HepG2 (cell line): ENCODE measurements around the gene KRTAP12-1. TPM values are rescaled to one million over a fixed set of nuclear protein-coding genes. Genes with fewer than 3 reads are reported as not detected.

Source experiments
- ATAC-seq: fragments of 200-7000 bp; cut with Tn5 transposase; 3 replicates; pipeline ENCODE4 v1.9.1; 2020; ENCODE audit warnings: mild to moderate bottlenecking, moderate library complexity
- BruUV-seq: library from RNA; stranded (reverse); fragments of 400-500 nt; replicated peaks from 2 replicates; lab custom pipeline; 2021; lab: Mats Ljungman, UMichigan
- CTCF ChIA-PET: fragments of 300-600 bp; formaldehyde crosslinking; extraction: SDS; loops from one replicate; lab custom pipeline; 2021; ENCODE audit warnings: low total read pairs, inconsistent platforms, low intra/inter-chr PET ratio; lab: Yijun Ruan, JAX
- POLR2A ChIA-PET: fragments of 350-600 bp; sonication (Branson Sonifier 250); formaldehyde crosslinking; loops from one replicate; lab custom pipeline; 2020; ENCODE audit warnings: antibody characterized with exemption, inconsistent platforms; lab: Yijun Ruan, JAX
- DNase-seq: peaks from one replicate; pipeline ENCODE4 v3.0.0-alpha.2; 2015; ENCODE audit warnings: low spot score
- FAIRE-seq: peaks from 3 replicates; lab custom pipeline; 2011; peaks lifted over from hg19 to GRCh38; lab: Jason Lieb, UNC
- H2AFZ ChIP-seq: one replicate; pipeline ENCODE4 v1.6.1; 2011; ENCODE audit warnings: low read length, inconsistent platforms
- H3K27ac ChIP-seq: fragments of 300-600 bp; 3 replicates; pipeline ENCODE4 v1.8.0; 2011; ENCODE audit warnings: mixed run types, mild to moderate bottlenecking, mixed read lengths, low read length, inconsistent platforms; ENCODE audit not compliant: insufficient read depth; ENCODE audit errors: extremely low read length
- H3K27me3 ChIP-seq, 2 experiments: fragments of 200-600 bp in 1 of 2; 2 replicates in 1 of 2; 3 replicates in 1 of 2; pipeline versions ENCODE4 v1.6.0 to v1.8.0; 2011; ENCODE audit warnings: low read length in 2 of 2, mild to moderate bottlenecking in 2 of 2, moderate library complexity in 2 of 2, inconsistent platforms in 1 of 2; ENCODE audit not compliant: insufficient read depth in 2 of 2, control insufficient read depth in 1 of 2
- H3K36me3 ChIP-seq, 2 experiments: fragments of 200-600 bp in 1 of 2; replicated peaks in 1 of 2; 2 replicates in 1 of 2; 3 replicates in 1 of 2; pipeline versions ENCODE4 v1.5.1 to v1.8.0; 2011; ENCODE audit warnings: low read length in 2 of 2, inconsistent platforms in 1 of 2; ENCODE audit not compliant: insufficient read depth in 2 of 2, control insufficient read depth in 1 of 2
- H3K4me1 ChIP-seq: 2 replicates; pipeline ENCODE4 v1.5.1; 2012; ENCODE audit warnings: low read length, inconsistent platforms; ENCODE audit not compliant: insufficient read depth
- H3K4me2 ChIP-seq: 2 replicates; pipeline ENCODE4 v1.6.0; 2011; ENCODE audit warnings: low read depth, low read length, inconsistent platforms
- H3K4me3 ChIP-seq, 3 experiments: fragments of 200-600 bp in 1 of 3; sonication (generic), shearing (Covaris generic) in 1 of 3; replicated peaks in 1 of 3; 2 replicates each; pipeline ENCODE4 v1.5.1; 2011 to 2016; ENCODE audit warnings: low read length in 3 of 3, inconsistent platforms in 2 of 3, low read depth in 2 of 3, mild to moderate bottlenecking in 2 of 3, control low read depth in 1 of 3, mixed read lengths in 1 of 3; ENCODE audit not compliant: insufficient read depth in 1 of 3
- H3K79me2 ChIP-seq: one replicate; pipeline ENCODE4 v1.6.1; 2011; ENCODE audit warnings: low read length, inconsistent platforms; ENCODE audit not compliant: insufficient read depth
- H3K9ac ChIP-seq: 2 replicates; pipeline ENCODE4 v1.6.0; 2011; ENCODE audit warnings: mild to moderate bottlenecking, low read depth, low read length, inconsistent platforms; ENCODE audit not compliant: insufficient read depth
- H3K9me3 ChIP-seq: 2 replicates; pipeline ENCODE4 v1.5.1; 2012; ENCODE audit warnings: mild to moderate bottlenecking, low read length
- H4K20me1 ChIP-seq: 2 replicates; pipeline ENCODE4 v1.6.0; 2011; ENCODE audit warnings: inconsistent platforms, mild to moderate bottlenecking, low read length, moderate library complexity; ENCODE audit not compliant: insufficient read depth
- IKZF4 ChIP-seq: sonication (generic); formaldehyde crosslinking; IDR thresholded peaks from 2 replicates; pipeline ENCODE4 v1.5.1; 2020; ENCODE audit warnings: borderline replicate concordance, mild to moderate bottlenecking, low read depth, missing genetic modification reagents; ENCODE audit errors: not compliant biosample characterization
- KAT8 ChIP-seq: IDR thresholded peaks from 2 replicates; pipeline ENCODE4 v1.6.1; 2016; ENCODE audit warnings: missing genetic modification reagents, missing compliant biosample characterization
- MAFG ChIP-seq: sonication (generic); formaldehyde crosslinking; IDR thresholded peaks from 2 replicates; pipeline ENCODE4 v1.5.1; 2020; ENCODE audit warnings: mild to moderate bottlenecking, missing genetic modification reagents
- MBNL3 ChIP-seq: fragments of 250-450 bp; sonication (Bioruptor Pico); conservative IDR thresholded peaks from 2 replicates; pipeline ENCODE4 v1.8.0; 2022; ENCODE audit warnings: mild to moderate bottlenecking, inconsistent platforms
- PTBP1 ChIP-seq: fragments of 200-400 bp; formaldehyde crosslinking; IDR thresholded peaks from 2 replicates; pipeline ENCODE4 v1.6.1; 2018; ENCODE audit warnings: low read length, low read depth; ENCODE audit not compliant: poor library complexity, severe bottlenecking
- TFDP1 ChIP-seq: IDR thresholded peaks from 2 replicates; pipeline ENCODE4 v1.6.1; 2016; ENCODE audit warnings: missing compliant biosample characterization, missing genetic modification reagents, borderline replicate concordance
- ZFP36L1 ChIP-seq: sonication (generic); formaldehyde crosslinking; IDR thresholded peaks from 2 replicates; pipeline ENCODE4 v1.8.0; 2022; ENCODE audit warnings: mild to moderate bottlenecking, missing genetic modification reagents, moderate library complexity
- ZFP37 ChIP-seq: sonication (generic); formaldehyde crosslinking; IDR thresholded peaks from 2 replicates; pipeline ENCODE4 v1.4.0; 2020; ENCODE audit warnings: missing genetic modification reagents, borderline replicate concordance
- ZNF24 ChIP-seq: fragments of 450-650 bp; IDR thresholded peaks from 2 replicates; pipeline ENCODE4 v1.6.1; 2017; ENCODE audit warnings: antibody characterized with exemption, mild to moderate bottlenecking
- ZNF275 ChIP-seq: sonication (generic); formaldehyde crosslinking; IDR thresholded peaks from 2 replicates; pipeline ENCODE4 v1.8.0; 2022; ENCODE audit warnings: missing genetic modification reagents, mild to moderate bottlenecking, inconsistent platforms, borderline replicate concordance
- ZNF335 ChIP-seq: sonication (generic); formaldehyde crosslinking; IDR thresholded peaks from 2 replicates; pipeline ENCODE4 v1.4.0; 2020; ENCODE audit warnings: missing genetic modification reagents
- ZNF556 ChIP-seq: sonication (generic); formaldehyde crosslinking; IDR thresholded peaks from 2 replicates; pipeline ENCODE4 v1.4.0; 2020; ENCODE audit warnings: mild to moderate bottlenecking, missing genetic modification reagents, borderline replicate concordance
- ZNF570 ChIP-seq: sonication (generic); formaldehyde crosslinking; IDR thresholded peaks from 2 replicates; pipeline ENCODE4 v1.4.0; 2020; ENCODE audit warnings: mild to moderate bottlenecking, missing genetic modification reagents, borderline replicate concordance
- ZNF709 ChIP-seq: sonication (generic); formaldehyde crosslinking; IDR thresholded peaks from 2 replicates; pipeline ENCODE4 v1.5.0; 2020; ENCODE audit warnings: mild to moderate bottlenecking, missing genetic modification reagents
- ZNF773 ChIP-seq: sonication (generic); formaldehyde crosslinking; IDR thresholded peaks from 2 replicates; pipeline ENCODE4 v1.4.0; 2020; ENCODE audit warnings: missing genetic modification reagents, borderline replicate concordance
- ZNF782 ChIP-seq: sonication (generic); formaldehyde crosslinking; IDR thresholded peaks from 2 replicates; pipeline ENCODE4 v1.4.0; 2020; ENCODE audit warnings: missing genetic modification reagents, mild to moderate bottlenecking, borderline replicate concordance
- ZSCAN22 ChIP-seq: sonication (generic); formaldehyde crosslinking; IDR thresholded peaks from 2 replicates; pipeline ENCODE4 v1.4.0; 2020; ENCODE audit warnings: mild to moderate bottlenecking, missing genetic modification reagents
- WGBS: methylation state at CpG from one replicate; pipeline ENCODE4 v1.1.6; 2017; ENCODE audit warnings: low lambda C conversion rate; 5-methylcytosine and 5-hydroxymethylcytosine counted together
- in situ Hi-C: cut with HindIII; loops from 2 replicates; pipeline ENCODE4 v1.10.0; 2017; ENCODE audit warnings: low pct_unique_long_range_greater_than_20kb; ENCODE audit not compliant: extremely low pct_ligation_motif_present
- intact Hi-C: fragments of 100-400 bp; cut with micrococcal nuclease; formaldehyde crosslinking; loops from one replicate; pipeline ENCODE4 v1.10.0; 2022; ENCODE audit not compliant: unreplicated experiment
- polyA plus RNA-seq, 8 experiments: library from polyadenylated mRNA; depleted of rRNA in 3 of 8; stranded (reverse) in 7 of 8; unstranded in 1 of 8; fragments of >200 nt; fragmentation: Illumina TruSeq in 4 of 8; extraction: Trizol in 4 of 8; gene quantifications; 2 replicates each; pipeline versions ENCODE4 v1.2.1 to v1.2.3, GENCODE V29; 2011 to 2016; ENCODE audit warnings: low read depth in 4 of 8, missing spikeins in 1 of 8, mixed read lengths in 1 of 8; ENCODE audit not compliant: insufficient read depth in 1 of 8
- total RNA-seq, 5 experiments: library from RNA; depleted of rRNA; stranded (reverse); fragments of >200 nt; fragmentation: Illumina TruSeq; extraction: Trizol; gene quantifications; 2 replicates each; pipeline ENCODE4 v1.2.3, GENCODE V29; 2016; ENCODE audit warnings: low read depth in 1 of 5
- TF ChIP-seq, protein P1 (sequence below): sonication (generic); formaldehyde crosslinking; IDR thresholded peaks from 2 replicates; pipeline ENCODE4 v1.4.0; 2020; ENCODE audit warnings: mild to moderate bottlenecking, missing genetic modification reagents

KRTAP12-1 gene
- total and polyA plus RNA-seq, 2 of the 13 experiments (the other 11 are each of a cell fraction or from before 2014, with no cell fraction given): not detected

GRCh38 chr21:44666401-44667320 is 15.3 kb downstream of the KRTAP12-1 start, which contains the start of gene KRTAP12-2:
Gene KRTAP12-2 (minus strand): TSS chr21:44666927. CDS start chr21:44666886, 41 bp downstream.
- no peak within 1 kb of the TSS for H3K9ac ChIP-seq
- no peaks in the 10 kb centered on the region for H4K20me1 ChIP-seq
- BruUV-seq: no TSS peak
- no peaks in the 10 kb centered on the region; the same call in 1 of the 2 replicates for H3K9me3 ChIP-seq
- no peak within 1 kb of the TSS for H3K27ac ChIP-seq
- no peak within 1 kb of the TSS for H3K4me3 ChIP-seq
- FAIRE-seq (no peak), ATAC-seq (no peak), DNase-seq (no peak)
- H3K27me3 ChIP-seq: no peaks in the 10 kb centered on the region; a peak in 1 of 5 replicates
- in situ Hi-C loops (no loop called here), intact Hi-C loops (no loop called here)
- no peaks in the 10 kb centered on the region for H3K79me2 ChIP-seq
- TF ChIP-seq ZNF335 (CRISPR knock-in tag) (no peak), ZNF709 (CRISPR knock-in tag) (no peak), MBNL3 (CRISPR knock-in tag) (no peak), IKZF4 (no peak), ZNF24 (no peak), ZFP36L1 (no peak), ZNF570 (CRISPR knock-in tag) (no peak), ZSCAN22 (CRISPR knock-in tag) (no peak), ZFP37 (no peak), KAT8 (no peak), TFDP1 (CRISPR knock-in tag) (no peak), PTBP1 (no peak), ZNF556 (CRISPR knock-in tag) (no peak), ZNF782 (CRISPR knock-in tag) (no peak), MAFG (CRISPR knock-in tag) (no peak), ZNF275 (no peak), ZNF773 (CRISPR knock-in tag) (no peak)
- TF ChIP-seq, protein P1, sequence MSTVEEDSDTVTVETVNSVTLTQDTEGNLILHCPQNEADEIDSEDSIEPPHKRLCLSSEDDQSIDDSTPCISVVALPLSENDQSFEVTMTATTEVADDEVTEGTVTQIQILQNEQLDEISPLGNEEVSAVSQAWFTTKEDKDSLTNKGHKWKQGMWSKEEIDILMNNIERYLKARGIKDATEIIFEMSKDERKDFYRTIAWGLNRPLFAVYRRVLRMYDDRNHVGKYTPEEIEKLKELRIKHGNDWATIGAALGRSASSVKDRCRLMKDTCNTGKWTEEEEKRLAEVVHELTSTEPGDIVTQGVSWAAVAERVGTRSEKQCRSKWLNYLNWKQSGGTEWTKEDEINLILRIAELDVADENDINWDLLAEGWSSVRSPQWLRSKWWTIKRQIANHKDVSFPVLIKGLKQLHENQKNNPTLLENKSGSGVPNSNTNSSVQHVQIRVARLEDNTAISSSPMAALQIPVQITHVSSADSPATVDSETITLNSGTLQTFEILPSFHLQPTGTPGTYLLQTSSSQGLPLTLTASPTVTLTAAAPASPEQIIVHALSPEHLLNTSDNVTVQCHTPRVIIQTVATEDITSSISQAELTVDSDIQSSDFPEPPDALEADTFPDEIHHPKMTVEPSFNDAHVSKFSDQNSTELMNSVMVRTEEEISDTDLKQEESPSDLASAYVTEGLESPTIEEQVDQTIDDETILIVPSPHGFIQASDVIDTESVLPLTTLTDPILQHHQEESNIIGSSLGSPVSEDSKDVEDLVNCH (CRISPR knock-in tag): no peak
- 21% methylated on average over 4 of the region's 19 CpGs for WGBS
- H3K36me3 ChIP-seq: no peaks in the 10 kb centered on the region
- no peak within 1 kb of the TSS for H2AFZ ChIP-seq
- CTCF ChIA-PET: no interaction called here
- no peaks in the 10 kb centered on the region for H3K4me1 ChIP-seq
- POLR2A ChIA-PET: no interaction called here
- H3K4me2 ChIP-seq: no peak within 1 kb of the TSS
